Neural progenitor cell (in vitro differentiated cells): ENCODE results near the gene PARN.

Experiments
- CTCF ChIP-seq: fragments of 200-600 bp; sonication (generic); IDR thresholded peaks from 2 replicates; pipeline ENCODE4 v1.5.1; 2017; ENCODE audit warnings: antibody characterized with exemption, mild to moderate bottlenecking
- EZH2 ChIP-seq: fragments of 200-600 bp; sonication (generic); IDR thresholded peaks from 2 replicates; pipeline ENCODE4 v1.6.1; 2017; ENCODE audit warnings: antibody characterized with exemption, mild to moderate bottlenecking, moderate library complexity

GRCh38 chr16:14500791-14501190, 129.3 kb downstream of the PARN start:
- no peak for TF ChIP-seq CTCF
- TF ChIP-seq EZH2, result no peak
